NB4 (cell line): ENCODE measurements around the gene EVC2.

Experiments
- CTCF ChIP-seq: IDR thresholded peaks from one replicate; pipeline ENCODE4 v1.5.1; 2012; ENCODE audit warnings: low read depth, low read length
- TF ChIP-seq, protein P1 (sequence below): IDR thresholded peaks from 2 replicates; pipeline ENCODE4 v1.6.1; 2011; ENCODE audit warnings: low read depth, low read length

- TF ChIP-seq CTCF, result no peak
- TF ChIP-seq, protein P1, sequence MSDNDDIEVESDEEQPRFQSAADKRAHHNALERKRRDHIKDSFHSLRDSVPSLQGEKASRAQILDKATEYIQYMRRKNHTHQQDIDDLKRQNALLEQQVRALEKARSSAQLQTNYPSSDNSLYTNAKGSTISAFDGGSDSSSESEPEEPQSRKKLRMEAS, result no peak
Observed at GRCh38 chr4:5543681-5544080, 164.7 kb downstream of the EVC2 start.
